GM19043 (cell line): ENCODE measurements around the gene DDIT3.
A peak's percentile ranks its signal among the peaks of the same experiment; 100 is the strongest.

Experiments
- ATAC-seq: cut with Tn5 transposase; IDR thresholded peaks from one replicate; pipeline ENCODE4 v1.9.1; 2021; ENCODE audit warnings: low read depth; ENCODE audit not compliant: unreplicated experiment

The DDIT3 gene

DNA sequence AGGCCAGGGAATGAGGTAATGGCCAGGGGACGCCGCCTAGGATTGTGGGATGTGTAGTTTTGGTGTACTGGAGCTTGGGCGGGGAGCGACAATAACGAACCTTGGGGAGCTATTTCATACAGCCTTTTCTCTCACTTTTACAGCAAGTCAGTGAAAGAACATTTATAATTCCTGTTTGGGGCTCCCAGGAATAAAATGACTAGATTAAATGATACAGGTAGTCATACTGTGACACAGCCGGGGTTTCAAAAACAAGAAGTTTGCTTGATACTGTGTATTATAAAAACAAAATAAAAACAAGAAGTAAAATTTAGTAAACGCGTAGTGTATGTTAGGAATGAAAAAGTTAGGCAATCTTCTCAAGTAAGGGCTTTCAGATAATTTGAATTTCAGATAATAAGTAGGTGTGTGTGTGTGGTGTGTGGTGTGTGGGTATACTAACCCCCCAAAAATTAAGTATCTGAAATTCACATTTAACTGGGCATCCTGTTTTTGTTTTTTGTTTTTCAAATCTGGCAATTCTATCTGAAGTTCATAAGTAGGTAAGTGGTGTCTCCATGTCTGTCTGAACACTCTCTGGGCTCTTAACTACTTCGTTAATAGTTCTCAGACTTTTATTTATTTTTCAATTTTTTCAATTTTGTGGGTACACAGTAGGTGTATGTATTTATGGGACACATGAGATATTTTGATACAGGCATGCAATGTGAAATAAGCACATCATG lies 27.1 kb upstream of the DDIT3 start:
- ATAC-seq, result no peak

DNA sequence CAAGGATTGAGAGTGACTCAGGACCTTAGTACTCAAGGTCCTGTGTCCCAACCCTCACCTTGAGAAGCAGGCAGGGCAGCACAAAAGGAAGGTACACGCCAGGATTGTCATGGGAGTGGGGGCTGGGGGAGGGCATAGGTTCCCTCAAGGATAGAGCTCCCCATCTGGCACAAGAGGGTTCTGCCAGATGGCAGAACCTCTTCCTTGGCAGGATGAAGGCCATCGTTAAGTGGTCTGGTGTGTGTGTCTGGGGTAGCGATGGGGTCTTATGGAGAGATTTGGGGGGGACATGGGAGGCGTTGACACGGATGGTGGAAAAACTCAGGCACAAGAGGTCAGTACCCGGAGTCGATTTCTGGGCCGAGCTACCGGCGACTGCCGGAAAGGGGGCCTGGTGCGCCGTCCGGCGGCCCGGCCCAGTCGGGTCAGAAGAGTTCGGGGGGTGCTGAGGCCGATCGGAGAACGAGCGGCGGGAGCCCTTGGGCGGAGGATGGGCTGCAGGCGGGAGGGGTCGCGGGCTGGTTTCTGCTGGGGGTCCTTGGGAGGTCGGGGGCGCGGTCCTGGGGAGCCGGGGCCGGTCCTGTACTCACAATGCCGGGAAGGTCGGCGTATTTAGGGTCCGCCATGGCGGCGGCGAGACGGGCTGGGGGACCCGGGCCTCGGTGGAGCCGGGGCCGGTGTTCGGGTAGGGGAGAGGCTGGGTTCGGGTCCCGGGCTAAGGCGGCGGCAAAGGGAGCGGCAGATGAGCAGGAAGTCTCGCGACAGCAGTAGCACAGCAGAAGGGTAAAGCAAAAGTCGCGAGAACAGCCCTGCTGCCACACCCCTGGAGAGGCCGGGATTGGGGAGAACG lies 26.3 kb upstream of the DDIT3 start, which contains the start of gene DCTN2:
Gene DCTN2, minus strand, starts transcription at position 755 of the 850 bp plus-strand sequence. Its CDS starts 129 bp downstream, at position 626.
- ATAC-seq, result peak; percentile 99

DNA sequence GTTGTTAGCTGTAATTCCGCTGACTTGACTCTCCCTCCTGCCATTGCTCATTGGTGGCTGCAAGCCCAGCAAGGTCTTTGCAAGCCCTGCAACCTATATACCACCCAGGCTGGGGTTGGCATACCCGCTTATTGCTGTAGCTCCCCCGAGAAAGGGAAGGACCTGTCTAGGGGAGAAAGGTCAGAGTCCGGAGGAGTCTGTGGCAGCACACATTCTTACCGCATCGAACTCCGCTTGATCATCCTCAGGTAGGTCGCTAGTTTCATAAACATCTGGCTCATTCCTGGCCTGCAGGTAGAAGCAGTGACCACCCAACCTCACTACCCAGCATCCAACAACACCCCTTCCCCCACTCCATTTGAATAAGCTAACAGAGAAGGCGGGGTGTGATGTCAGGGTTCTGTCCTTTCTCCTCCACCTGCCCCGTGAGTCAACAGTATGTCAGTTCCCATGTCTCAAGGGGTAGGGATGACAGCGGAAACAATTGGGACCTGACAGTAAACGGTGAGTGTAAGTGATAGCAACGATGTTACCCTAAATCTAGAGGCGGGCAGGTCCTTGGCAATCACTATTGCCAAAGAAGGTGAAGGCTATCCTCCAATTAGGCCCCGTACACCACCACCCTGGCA lies 25.6 kb upstream of the DDIT3 start:
- ATAC-seq, result no peak

DNA sequence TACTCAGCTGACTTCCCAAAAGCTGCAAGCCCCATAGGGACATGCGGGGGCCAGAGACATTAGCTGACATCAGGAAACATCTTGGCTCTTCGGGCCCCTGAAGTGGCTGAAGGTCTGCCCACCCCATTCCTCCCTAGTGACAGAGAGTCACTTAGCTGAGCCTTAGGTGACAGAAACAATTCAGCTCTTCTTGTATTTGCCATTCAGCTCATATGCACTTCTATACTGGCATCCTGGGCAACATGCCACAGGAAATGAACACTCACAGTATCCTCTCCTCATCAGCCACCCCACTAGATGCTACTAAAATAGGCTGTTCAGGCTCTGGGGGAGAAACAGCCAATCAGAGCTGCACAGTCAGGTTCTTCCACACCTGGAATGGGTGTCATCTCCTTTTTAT lies 23.3 kb upstream of the DDIT3 start:
- no peak for ATAC-seq

DNA sequence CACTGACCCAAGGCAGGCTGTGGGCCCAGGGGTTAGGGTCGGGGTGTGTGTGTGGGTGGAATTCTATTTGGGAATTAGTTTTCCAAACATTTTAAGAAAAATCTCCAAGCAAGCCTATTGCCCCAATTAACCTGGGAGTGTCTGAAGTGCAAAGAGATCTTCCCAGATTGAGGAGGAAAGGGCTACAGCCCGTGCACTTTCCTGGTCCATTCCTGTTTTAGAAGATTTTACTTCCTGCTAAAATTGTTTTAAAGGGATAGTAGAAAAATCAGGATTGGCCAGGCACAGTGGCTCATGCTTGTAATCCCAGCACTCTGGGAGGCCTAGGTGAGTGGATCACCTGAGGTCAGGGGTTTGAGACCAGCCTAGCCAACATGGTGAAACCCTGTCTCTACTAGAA lies 21.4 kb upstream of the DDIT3 start:
- no peak for ATAC-seq

DNA sequence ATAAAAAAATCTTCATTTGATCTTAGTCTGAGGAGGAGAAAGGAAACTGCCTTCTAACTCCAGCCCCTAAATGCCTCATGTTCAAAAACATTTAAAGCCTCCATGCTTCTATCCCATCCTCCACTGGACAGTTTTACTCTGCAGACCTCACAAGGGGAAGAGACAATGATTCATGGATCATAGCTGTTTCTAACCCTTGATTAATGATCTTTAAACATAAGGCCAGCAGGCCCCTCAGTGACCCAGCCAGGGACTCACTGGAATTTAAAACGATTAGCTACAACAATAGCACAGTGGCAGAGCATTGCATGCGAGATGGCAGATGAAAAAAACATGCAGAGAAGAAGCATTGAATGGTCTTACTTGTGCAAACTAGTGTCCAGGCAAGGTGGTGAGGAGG lies 20.7 kb upstream of the DDIT3 start:
- ATAC-seq, result no peak

DNA sequence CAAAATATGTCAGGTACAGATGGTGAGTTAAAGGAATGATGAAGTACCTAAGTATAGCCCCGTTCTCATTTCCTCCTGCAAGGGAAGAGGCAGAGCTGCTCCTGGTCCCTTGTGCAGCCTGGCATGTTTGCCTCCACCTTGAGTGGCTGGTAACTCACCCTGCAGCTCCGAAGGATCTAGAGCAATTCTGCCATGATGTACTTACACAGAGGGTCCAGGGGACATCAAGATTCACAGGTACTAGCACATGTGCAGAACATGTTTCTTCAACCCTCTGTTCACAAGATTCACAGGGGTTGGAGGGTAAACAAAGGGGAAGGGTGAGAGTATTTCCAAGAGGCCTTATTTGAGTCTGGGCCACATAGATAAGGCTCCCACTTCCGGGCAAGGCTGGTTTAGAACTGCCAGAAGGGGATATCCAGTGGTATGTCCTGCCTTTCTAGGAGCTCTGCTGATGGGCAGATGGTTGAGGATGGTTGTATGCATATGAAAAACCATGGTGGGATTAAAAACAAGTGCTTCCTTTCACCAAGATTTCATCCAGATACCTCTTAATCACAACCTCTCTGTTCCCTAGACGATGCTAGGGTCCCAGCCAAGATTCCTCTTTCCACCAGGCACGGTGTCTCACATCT lies 18.9 kb upstream of the DDIT3 start:
- ATAC-seq, result no peak

DNA sequence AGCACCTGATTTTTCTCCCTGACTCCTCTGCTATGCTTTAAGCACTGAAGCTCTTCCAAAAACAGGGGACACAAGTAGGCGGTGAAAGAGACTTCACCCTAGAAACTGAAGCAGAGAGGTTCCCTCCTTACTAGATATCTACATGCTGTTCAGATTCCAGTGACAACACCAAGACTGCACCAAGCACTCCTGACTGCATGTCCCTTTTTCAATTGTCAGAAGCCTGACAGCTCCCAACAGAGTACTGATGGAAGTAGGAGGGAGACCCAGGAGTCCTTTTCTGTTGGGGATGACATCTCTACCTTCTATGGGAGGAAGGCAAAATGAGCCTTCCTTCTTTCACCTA lies 16.3 kb upstream of the DDIT3 start:
- ATAC-seq, result no peak

DNA sequence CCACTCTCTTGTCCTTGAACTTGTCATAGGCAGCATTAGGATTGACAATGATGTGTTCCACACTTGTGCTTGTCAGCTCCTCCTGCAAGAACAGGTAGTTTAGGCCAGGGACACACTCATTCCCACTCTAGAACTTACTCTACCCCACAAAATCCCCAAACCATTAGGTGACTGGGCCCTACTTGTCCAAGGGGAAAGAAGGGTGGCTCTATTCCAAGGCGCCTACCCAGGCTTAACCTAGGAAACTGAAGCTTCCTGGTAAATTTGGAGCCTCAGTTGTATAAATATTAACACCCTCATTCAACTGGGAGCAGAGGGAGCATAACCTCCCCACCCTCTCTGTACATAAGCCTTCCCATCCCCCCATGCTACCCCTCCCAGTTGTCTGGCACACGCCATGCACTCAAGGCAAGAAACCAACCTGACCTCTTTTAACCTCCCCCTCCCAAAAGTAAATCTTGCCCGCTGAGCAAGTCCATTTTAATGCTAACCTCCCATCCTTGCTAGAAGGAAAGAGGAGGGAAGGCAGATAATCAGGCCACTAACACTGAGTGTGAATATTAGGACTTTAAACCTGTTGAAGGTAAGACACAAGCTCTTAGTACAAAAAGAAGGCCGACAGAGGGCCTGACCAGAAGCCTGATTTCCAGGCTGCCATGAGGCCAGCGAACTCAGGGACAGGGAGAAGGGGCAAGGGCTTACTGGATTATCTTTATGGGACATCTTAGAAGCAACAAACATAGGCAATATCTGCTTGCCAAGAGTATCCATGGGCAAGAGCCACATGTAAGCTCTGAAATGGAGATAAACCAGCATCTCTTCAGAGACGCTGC lies 15.7 kb upstream of the DDIT3 start:
- no peak for ATAC-seq

DNA sequence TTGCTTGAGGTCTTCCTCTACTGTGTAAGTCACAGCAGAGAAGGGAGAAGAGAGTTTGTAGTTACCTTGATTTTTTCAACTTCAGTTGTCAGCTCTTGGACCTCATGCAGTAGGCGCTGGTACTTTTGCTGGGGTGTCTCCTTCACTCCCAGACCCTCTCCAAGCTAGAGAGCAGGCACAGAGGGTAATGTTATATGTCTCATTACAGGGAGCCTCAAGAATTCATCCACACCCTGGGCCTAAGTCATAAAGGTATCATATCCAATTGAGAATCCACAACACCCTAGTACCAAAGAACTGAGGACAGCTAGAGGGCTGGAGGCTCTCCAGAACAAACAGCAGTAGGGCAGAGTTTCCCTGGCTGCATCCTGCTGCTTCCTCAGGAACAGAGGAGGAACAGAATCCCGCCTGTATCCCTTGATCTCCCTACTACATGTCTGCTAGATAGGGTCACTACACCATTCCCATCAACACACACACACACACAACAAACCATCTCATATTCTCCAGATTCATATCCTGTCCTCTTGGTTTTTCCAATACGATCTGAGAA lies 14.8 kb upstream of the DDIT3 start:
- no peak for ATAC-seq

DNA sequence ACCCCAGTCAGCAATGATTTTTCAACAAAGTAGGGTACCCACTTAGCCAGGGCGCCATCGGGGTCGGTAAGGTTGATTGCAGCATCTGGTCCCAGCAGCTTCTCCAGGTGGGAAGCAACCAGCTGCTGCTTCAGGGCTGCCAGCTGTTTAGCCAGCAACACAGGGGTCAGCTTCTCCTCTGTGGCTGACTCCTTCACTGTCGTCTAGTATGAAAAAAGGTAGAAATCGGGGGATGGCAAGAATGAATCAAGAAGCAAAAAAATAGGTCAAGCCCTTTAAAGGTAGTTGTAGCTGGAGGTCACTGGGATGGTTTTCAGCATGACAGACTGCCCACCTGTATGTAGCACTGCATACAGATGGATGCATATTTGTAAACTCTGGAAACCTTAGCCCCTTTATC lies 13.9 kb upstream of the DDIT3 start:
- no peak for ATAC-seq

DNA sequence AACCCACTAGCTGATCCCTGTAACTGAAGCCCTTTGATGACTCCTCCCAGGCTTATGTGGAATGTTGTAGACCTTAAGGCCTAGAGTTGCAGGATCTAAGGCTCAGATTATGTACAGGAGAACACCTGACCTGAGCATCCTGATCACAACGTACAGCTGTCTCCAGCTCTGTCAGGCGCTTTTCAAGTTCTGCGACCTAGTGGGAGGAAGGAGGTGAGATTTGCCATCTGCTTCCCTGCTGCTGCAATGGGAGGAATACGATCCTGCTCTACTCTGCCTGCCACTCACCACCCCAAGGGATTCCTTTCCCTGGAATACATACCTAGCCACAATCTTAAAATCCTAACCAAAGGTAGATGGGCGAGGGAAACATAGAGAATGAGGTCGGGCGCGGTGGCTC lies 12.8 kb upstream of the DDIT3 start:
- ATAC-seq, result no peak

DNA sequence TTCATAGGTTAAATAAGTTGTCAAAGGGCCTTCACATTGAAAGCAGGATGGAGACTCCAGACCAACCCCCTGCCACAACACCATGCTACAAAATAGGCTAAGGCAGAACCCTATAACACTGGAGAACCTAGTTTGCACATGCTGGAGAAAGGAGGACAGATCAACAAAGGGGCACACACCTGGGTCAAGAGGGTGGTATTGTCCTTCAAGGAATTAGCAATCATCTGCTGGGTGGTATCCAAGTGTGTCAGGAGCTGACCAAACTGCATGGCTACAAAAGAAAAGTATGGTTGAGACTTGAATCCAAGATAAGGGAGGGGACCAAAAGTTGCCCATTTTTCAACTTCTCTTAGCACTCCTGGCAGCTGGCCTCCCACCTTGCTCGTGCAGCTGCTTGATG lies 11.5 kb upstream of the DDIT3 start:
- ATAC-seq, result no peak

DNA sequence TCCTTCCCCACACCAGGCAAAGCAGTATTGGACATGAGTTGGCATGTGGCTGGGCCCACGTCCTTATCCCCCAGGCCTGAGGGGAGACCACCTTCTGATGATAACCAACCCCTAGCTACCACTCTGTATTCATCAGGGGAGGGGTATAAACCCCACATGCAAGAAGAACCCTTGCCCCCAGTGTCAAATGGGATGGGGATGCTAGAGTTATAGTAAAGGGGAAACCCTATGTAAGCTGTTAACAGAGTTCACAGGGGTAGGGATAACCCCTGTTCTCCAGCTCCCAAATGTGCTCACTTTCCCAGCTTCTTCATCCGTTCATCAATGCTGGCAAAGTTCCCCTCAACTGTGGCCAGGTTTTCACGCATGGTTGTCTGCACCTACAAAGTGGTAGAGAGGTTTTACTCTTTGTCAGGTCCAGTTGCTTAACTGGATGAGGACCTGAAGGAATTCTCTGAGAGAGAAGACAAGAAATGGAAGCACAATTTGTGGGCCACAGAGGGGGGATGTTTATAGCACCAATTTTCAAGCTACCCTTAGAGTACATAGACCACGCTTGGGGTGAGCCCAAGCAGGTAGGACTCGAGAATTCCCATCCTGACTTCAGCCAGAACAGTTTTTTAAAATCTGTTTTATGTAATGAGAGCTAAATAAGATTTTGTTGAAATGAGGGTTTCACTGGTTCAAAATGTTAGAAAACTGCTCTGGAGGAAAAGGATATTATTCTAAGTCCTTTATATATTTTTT lies 10.3 kb upstream of the DDIT3 start:
- ATAC-seq, result no peak

DNA sequence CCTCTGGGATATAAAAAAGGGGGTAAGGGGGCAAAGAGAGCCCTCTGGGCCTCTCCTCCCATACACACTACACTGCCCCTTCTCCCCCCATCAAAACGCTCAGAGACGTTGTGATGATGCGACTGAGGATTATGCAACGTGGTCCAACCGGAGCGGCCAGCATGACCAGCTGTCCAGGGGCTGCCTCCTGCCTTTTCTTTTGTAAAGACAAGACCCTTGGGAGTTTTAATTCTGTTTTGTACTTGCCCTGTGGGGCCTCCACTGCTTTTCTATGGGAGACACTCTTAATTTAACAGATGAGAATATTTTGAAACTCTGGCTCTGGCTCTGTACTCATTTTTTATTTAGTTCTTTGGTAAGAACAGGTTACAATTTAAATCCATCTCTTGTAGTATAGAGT lies 9.5 kb upstream of the DDIT3 start:
- ATAC-seq, result no peak

DNA sequence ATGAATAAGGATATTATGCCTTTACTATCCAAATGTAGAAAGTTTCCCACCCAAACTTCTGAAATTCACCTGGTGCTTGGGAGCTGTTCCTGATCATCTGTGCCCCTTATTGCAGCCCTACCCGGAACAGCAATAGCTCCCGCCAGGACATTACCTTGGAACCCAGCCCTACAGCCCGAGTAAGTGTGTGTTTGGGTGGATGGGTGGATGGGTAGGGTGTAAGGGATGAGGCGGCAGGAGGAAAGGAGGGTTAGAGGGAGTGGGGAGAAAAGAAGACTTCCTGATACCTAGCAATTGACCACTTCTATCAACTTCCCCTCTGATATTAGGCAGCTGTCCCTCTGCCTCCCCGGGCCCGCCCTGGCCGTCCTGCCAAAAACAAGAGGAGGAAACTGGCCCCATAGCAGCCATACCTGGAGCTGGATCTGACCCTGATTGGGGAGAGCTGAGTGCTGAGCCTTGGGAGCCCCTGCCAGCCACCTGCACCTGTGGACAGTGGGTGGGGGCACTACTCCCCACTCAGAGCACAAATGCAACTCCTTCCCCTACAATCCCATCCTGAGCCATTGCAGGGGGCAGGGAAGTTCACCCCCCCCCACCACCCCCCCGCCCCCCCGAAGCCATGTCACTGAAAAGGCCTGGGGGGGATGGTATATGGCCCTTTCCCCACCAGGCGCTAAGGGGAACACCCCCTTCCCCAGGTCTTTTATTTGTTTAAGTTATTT lies 8.7 kb upstream of the DDIT3 start:
- ATAC-seq, result no peak

DNA sequence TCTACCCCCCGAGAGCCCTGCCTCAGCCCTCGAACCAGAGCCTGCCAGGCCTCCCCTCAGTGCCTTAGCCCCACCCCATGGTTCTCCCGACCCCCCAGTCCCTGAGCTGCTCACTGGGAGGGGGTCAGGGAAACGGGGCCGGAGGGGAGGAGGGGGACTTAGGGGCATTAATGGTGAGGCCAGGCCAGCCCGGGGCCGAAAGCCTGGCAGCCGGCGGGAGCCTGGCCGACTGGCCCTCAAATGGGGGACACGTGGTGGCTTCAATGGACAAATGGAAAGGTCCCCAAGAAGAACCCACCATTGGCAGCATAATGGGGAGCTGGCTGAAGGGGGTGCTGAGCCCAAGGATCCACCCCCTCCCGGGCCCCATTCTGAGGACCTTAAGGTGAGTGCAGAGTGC lies 7.9 kb upstream of the DDIT3 start:
- ATAC-seq, result no peak

DNA sequence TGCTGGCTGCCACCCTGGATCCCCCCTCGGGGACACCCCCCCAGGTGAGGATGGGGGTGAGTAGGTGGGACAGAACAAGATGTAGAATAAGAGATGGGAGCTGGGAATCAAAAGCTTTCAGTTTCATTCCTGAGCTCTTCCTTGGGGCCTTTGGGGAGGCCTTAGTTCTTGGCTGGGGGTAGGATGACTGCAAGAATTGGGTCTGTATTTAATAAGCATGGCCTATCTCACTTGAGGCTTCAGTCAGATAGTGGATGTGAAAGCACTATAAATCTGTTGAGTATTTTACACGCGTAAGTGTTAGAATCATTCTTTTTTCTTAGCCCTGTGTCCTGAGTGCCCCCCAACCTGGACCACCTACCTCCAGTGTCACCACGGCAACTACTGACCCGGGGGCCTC lies 6.9 kb upstream of the DDIT3 start:
- no peak for ATAC-seq
